22Rv1 (cell line): ENCODE measurements around the gene CECR2.

ENCODE experiments used
- CTCF ChIP-seq: fragments of 450-650 bp; IDR thresholded peaks from 2 replicates; pipeline ENCODE4 v1.5.1; 2017; ENCODE audit warnings: mild to moderate bottlenecking
- ZFX ChIP-seq: fragments of 450-650 bp; IDR thresholded peaks from 2 replicates; pipeline ENCODE4 v1.6.1; 2017; ENCODE audit warnings: antibody characterized with exemption, borderline replicate concordance

GRCh38 chr22:17483688-17484372 is 114.6 kb downstream of the CECR2 start:
- no peak for TF ChIP-seq CTCF
- no peak for TF ChIP-seq ZFX
